H1 (cell line): Measurements from ENCODE around the gene ASTL. TPM values are rescaled to one million over a fixed set of nuclear protein-coding genes. Genes with fewer than 3 reads are reported as not detected.

ENCODE experiments used
- SUZ12 ChIP-seq: fragments of 200-600 bp; sonication (generic); IDR thresholded peaks from 2 replicates; pipeline ENCODE4 v1.6.1; 2012; ENCODE audit warnings: mild to moderate bottlenecking, inconsistent platforms, low read length, moderate library complexity, mixed read lengths
- polyA plus RNA-seq, 7 experiments: library from polyadenylated mRNA; depleted of rRNA in 3 of 7; stranded (reverse) in 5 of 7; unstranded in 2 of 7; fragments of >200 nt in 5 of 7; fragments of 200-250 nt in 2 of 7; gene quantifications; 1 replicate in 5 of 7; 2 replicates in 1 of 7; 4 replicates in 1 of 7; pipeline versions ENCODE4 v1.2.1 to v1.2.3, GENCODE V29; 2011 to 2013; ENCODE audit warnings: missing spikeins in 2 of 7, mixed read lengths in 2 of 7
- total RNA-seq: library from RNA; stranded (reverse); fragmentation: NEBNext Ultra II Directional; extraction: Animal tissue kit (Norgen Biotek cat#: 25700); gene quantifications from 2 replicates; pipeline ENCODE4 v1.2.1, GENCODE V29; 2021

The ASTL gene
- total and polyA plus RNA-seq, 2 of the 8 experiments (the other 6 are each of a cell fraction or from before 2014, with no cell fraction given), result 0.60 to 1.4 TPM

DNA sequence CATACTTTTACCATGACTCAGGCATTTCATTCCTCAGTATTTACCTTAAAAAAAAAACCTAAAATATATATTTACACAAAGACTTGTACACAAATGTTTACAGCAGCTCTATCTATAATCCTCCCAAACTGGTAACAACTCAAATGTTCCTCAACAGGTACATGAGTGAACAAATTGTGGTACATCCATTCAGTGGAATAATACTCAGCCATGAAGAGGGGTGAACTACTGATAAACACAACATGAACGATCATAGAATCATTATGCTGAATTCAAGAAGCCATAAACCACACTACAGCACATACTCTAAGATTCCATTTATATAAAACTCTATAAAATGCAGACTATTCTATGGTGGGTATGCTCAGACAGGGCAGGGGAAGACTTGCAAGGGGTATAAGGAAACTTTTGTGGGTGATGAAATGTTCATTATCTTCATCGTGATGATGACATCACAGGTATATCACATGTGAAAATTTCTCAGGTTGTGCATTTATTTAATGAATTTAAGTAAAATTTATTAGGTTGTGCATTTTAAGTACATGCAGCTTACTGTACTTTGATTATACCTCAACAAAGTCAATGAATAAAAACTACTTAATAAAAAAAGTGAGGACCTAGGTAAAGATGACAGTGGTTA lies 31.7 kb upstream of the ASTL start (continued):
- TF ChIP-seq SUZ12, result no peak
